GM10266 (cell line): ENCODE measurements around the gene MAN1A1.

Experiments
- DNase-seq: peaks from one replicate; pipeline ENCODE4 v3.0.0; 2012; ENCODE audit errors: extremely low spot score
- TF ChIP-seq, protein P1 (sequence below): IDR thresholded peaks from 2 replicates; pipeline ENCODE4 v1.5.1; 2012; ENCODE audit warnings: mild to moderate bottlenecking, low read depth; ENCODE audit not compliant: control insufficient read depth, insufficient read depth; ENCODE audit errors: missing control alignments

Gene MAN1A1

DNA sequence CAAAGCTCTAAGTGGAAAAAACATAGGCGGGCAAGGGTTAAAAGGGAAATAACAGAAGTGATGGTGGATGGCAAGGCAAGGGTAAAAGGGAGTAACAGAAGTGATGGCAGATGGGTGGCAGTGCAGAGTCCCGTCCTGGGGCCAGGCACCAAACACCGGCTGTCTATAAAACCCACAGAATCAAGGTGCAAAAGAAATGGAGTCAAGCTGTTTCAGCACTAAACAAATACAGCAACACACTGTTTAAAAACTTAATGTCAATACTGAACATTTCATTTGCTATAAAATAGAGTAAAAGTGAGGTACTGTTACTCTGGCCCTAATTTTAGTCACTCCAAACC is 87.6 kb downstream of the MAN1A1 start:
- TF ChIP-seq, protein P1, sequence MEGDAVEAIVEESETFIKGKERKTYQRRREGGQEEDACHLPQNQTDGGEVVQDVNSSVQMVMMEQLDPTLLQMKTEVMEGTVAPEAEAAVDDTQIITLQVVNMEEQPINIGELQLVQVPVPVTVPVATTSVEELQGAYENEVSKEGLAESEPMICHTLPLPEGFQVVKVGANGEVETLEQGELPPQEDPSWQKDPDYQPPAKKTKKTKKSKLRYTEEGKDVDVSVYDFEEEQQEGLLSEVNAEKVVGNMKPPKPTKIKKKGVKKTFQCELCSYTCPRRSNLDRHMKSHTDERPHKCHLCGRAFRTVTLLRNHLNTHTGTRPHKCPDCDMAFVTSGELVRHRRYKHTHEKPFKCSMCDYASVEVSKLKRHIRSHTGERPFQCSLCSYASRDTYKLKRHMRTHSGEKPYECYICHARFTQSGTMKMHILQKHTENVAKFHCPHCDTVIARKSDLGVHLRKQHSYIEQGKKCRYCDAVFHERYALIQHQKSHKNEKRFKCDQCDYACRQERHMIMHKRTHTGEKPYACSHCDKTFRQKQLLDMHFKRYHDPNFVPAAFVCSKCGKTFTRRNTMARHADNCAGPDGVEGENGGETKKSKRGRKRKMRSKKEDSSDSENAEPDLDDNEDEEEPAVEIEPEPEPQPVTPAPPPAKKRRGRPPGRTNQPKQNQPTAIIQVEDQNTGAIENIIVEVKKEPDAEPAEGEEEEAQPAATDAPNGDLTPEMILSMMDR = no peak
- DNase-seq = no peak

DNA sequence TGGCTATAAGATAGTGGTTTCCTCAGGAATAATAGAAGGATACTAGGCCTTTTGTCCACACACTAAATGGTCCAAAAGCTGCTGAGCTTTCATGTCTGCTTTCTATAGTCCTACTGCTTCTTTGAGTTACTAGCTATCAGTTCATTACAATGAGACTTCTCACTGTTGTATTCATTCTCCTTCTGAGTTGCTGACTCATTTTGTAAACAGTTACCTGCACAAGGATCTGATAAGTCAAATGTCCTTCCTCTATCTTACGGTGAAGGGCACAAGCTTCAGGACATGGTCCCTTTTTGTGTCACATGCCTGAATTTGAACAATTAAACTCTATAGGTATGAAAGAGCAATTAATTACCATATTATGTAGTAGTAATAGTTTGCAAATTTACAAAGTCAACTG is 90.5 kb downstream of the MAN1A1 start:
- TF ChIP-seq, protein P1 = no peak
- no peak for DNase-seq

DNA sequence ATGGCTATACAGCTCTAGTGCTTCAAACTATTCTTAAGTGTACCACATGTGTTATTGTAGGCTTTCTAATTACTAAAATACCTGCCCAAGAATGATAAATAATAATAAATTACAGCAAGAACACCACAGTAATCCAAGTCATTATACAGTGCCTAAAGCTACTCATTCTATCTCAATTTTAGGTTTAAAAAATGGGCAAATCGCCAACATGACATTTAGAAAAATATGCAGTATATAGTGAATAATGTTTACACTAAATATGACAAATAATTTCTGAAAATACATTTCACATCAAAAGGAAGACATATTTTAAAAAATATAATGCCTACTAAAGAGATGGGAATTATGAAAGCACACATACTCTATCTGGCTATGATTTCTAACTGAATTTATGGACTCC is 91.8 kb downstream of the MAN1A1 start:
- TF ChIP-seq, protein P1 = no peak
- DNase-seq = no peak

DNA sequence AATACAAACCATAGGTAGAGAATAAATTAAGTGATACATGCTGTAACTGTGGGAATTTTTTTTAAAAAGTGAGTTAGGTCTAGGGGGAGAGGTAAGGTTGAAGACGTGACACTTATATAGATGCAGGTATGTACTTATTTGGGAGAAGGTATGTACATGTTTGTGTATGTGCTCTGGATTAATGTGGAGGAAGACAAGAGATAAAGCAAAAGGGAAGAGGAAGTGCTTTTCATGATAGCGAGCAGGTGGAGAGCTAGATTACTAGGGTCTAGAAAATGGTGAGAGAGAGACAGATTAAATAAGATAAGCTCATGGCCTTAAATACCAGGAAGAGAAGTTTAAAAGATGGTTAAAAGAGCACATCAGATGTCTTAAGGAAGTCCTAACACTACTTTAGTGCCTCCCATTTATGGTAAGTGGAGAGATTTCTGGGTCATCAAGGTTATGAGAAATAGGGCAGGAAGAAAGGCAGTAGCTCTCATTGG is 92.5 kb downstream of the MAN1A1 start:
- DNase-seq = no peak
- TF ChIP-seq, protein P1 = no peak

DNA sequence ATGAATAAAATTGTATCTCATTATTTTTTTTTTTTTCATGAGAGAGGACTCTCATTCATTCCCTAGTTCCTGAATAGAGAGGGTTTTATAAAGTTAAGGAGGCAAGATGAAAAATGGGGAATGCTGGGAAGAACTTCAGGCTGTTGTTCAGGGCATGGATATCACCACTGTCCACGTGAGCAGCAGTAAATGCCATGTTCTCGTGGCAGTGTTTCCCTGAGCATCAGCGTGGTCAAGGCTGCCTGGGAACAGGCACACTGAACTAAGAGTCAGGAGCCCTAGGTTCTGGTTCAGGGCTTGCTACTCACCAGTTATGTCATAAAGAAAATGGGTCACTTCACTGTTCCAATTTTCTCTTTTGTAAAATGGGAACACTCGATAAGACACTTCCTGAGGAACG is 93.2 kb downstream of the MAN1A1 start:
- TF ChIP-seq, protein P1 = no peak
- DNase-seq = no peak

DNA sequence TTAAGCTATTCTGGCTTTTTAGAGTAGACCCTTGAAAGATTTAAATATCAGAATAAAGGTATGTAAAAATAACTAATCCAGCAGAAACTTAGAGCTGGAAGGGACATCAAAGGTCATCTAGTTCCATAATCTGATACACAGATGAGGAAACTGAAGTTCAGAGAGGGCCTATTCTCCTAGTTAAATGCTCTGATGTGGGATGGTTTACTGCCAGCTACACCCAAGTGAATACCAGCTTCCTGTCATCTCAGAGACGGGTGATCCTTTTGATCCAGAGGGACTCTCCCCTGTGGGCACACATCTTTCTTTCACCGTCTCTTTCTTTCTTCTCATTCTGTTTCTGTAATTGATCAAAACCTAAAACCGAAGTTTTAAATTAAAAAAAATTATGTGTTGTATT is 94.1 kb downstream of the MAN1A1 start:
- no peak for DNase-seq
- TF ChIP-seq, protein P1 = no peak

DNA sequence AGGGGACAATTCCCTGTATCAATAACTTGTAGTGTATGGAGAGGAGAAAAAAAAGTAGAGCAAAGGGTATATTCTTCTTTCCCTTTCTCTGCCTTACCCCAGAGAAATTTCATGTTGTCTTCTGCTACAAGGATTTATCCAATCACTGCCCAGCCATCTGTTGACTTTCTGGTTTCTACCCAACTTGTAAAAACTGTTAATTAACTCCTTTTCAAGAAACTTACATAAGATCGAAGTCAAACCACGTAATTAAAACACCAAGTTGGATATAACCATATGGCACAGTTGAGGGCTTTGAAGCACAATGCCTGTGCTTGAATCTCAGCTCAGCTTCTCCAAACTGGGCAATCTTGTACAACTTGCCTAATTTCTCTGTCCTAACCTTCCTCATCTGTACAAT is 99.5 kb downstream of the MAN1A1 start:
- TF ChIP-seq, protein P1 = no peak
- DNase-seq = no peak
